ENCODE data around the gene ASPM. TPM values are rescaled to one million over a fixed set of nuclear protein-coding genes. Genes with fewer than 3 reads are reported as not detected.

The ASPM gene
- total and polyA plus RNA-seq, 8 donors, result 1.1 to 46.2 (median 21.8) TPM

- H3K4me3 ChIP-seq, result no peak overlapping the region
- ATAC-seq (no peak), DNase-seq (no peak)
- H3K9me3 ChIP-seq, result no peaks in the 10 kb centered on the region
- no peak for TF ChIP-seq CTCF (IDR thresholded peaks at IDR 0.05)
- intact Hi-C loops (cut with DNase I), result no loop called here
- H3K27ac ChIP-seq, result no peak overlapping the region
- H3K4me1 ChIP-seq, result no peaks in the 10 kb centered on the region
- no peaks in the 10 kb centered on the region for H3K27me3 ChIP-seq
- no peaks in the 10 kb centered on the region for H3K36me3 ChIP-seq
These were observed 83.3 kb downstream of the ASPM start for GRCh38 chr1:197063212-197063611.

GRCh38 chr1:197062692-197063091 lies 83.8 kb downstream of the ASPM start:
- Histone ChIP-seq H3K9me3 (no peaks in the 10 kb centered on the region), H3K27ac (no peak overlapping the region), H3K27me3 (no peaks in the 10 kb centered on the region), H3K36me3 (no peaks in the 10 kb centered on the region), H3K4me1 (no peaks in the 10 kb centered on the region), H3K4me3 (no peak overlapping the region)
- DNase-seq (no peak), ATAC-seq (no peak)
- TF ChIP-seq CTCF (IDR thresholded peaks at IDR 0.05), result no peak
- intact Hi-C loops (cut with DNase I), result no loop called here

- no peaks in the 10 kb centered on the region for H3K4me1 ChIP-seq
- intact Hi-C loops (cut with DNase I), result no loop called here
- H3K27me3 ChIP-seq, result no peaks in the 10 kb centered on the region
- no peak overlapping the region for H3K27ac ChIP-seq
- ATAC-seq (no peak), DNase-seq (no peak)
- H3K36me3 ChIP-seq, result no peaks in the 10 kb centered on the region
- H3K4me3 ChIP-seq, result no peak overlapping the region
- TF ChIP-seq CTCF (IDR thresholded peaks at IDR 0.05), result no peak
- no peaks in the 10 kb centered on the region for H3K9me3 ChIP-seq
These were observed 97.4 kb downstream of the ASPM start for GRCh38 chr1:197049100-197049499.

GRCh38 chr1:197042676-197043341 lies 103.7 kb downstream of the ASPM start:
- no peak overlapping the region for H3K27ac ChIP-seq

More at GRCh38 chr1:197042676-197043341, 103.7 kb downstream of the ASPM start:
- ATAC-seq, result no peak
- no peaks in the 10 kb centered on the region for H3K9me3 ChIP-seq
- no peak overlapping the region for H3K4me3 ChIP-seq
- intact Hi-C loops (cut with DNase I), result no loop called here
- no peaks in the 10 kb centered on the region for H3K27me3 ChIP-seq
- DNase-seq, result peak in 1 of 4 donors; percentile 21
- no peak for TF ChIP-seq CTCF (IDR thresholded peaks at IDR 0.05)
- H3K4me1 ChIP-seq, result no peaks in the 10 kb centered on the region
- H3K36me3 ChIP-seq, result no peaks in the 10 kb centered on the region

Data from left lung (tissue), 10 donors.